K562 (cell line): ENCODE results near the gene ILKAP. TPM values are rescaled to one million over a fixed set of nuclear protein-coding genes. Genes with fewer than 3 reads are reported as not detected.
"Not testable (repeated sequence)": the region's sequence is repeated elsewhere in the genome, so short reads cannot be mapped to it uniquely, and the experiment has no call there.

Experiments
- ATAC-seq: fragments of 200-7000 bp; cut with Tn5 transposase; 3 replicates; pipeline ENCODE4 v1.9.1; 2020; ENCODE audit warnings: moderate library complexity
- BruUV-seq: library from RNA; stranded (reverse); fragments of 400-500 nt; replicated peaks from 2 replicates; lab custom pipeline; 2021; lab: Mats Ljungman, UMichigan
- CTCF ChIA-PET: fragments of 300-600 bp; formaldehyde crosslinking; extraction: SDS; loops from one replicate; lab custom pipeline; 2021; ENCODE audit warnings: low intra/inter-chr PET ratio; lab: Yijun Ruan, JAX
- POLR2A ChIA-PET: fragments of 300-600, 350-650 bp; sonication (Branson Sonifier 250); formaldehyde crosslinking; extraction: SDS; loops from one replicate; lab custom pipeline; 2021; ENCODE audit warnings: antibody characterized with exemption, inconsistent platforms; lab: Yijun Ruan, JAX
- DNase-seq, 4 experiments: peaks; one replicate each; pipeline versions ENCODE4 v3.0.0 to v3.0.0-alpha.2; 2011 to 2018; ENCODE audit warnings: low spot score in 3 of 4, mixed read lengths in 3 of 4; ENCODE audit errors: extremely low read depth in 1 of 4
- FAIRE-seq: peaks from 2 replicates; lab custom pipeline; 2011; peaks lifted over from hg19 to GRCh38; lab: Jason Lieb, UNC
- H2AFZ ChIP-seq: 2 replicates; pipeline ENCODE4 v1.6.0; 2011; ENCODE audit warnings: low read depth, low read length, control low read depth, inconsistent platforms
- H3K27ac ChIP-seq: fragments of 200-600 bp; 3 replicates; pipeline ENCODE4 v1.8.0; 2011; ENCODE audit warnings: low read depth, mild to moderate bottlenecking, control low read depth, inconsistent platforms, low read length, moderate library complexity, mixed read lengths; ENCODE audit errors: extremely low read depth
- H3K27me3 ChIP-seq, 2 experiments: fragments of 300-600 bp in 1 of 2; 2 replicates in 1 of 2; 3 replicates in 1 of 2; pipeline versions ENCODE4 v1.6.0 to v1.8.0; 2011; ENCODE audit warnings: inconsistent platforms in 2 of 2, low read length in 2 of 2, mild to moderate bottlenecking in 1 of 2, mixed read lengths in 1 of 2, moderate library complexity in 1 of 2; ENCODE audit not compliant: control insufficient read depth in 2 of 2, insufficient read depth in 2 of 2
- H3K36me3 ChIP-seq: fragments of 300-600 bp; 3 replicates; pipeline ENCODE4 v1.8.0; 2011; ENCODE audit warnings: mild to moderate bottlenecking, low read length, inconsistent platforms; ENCODE audit not compliant: control insufficient read depth, insufficient read depth
- H3K4me1 ChIP-seq, 2 experiments: fragments of 200-600 bp in 1 of 2; replicated peaks in 1 of 2; 2 replicates in 1 of 2; 3 replicates in 1 of 2; pipeline versions ENCODE4 v1.5.1 to v1.8.0; 2011; ENCODE audit warnings: inconsistent platforms in 2 of 2, low read length in 2 of 2, mild to moderate bottlenecking in 1 of 2, mixed read lengths in 1 of 2, moderate library complexity in 1 of 2; ENCODE audit not compliant: control insufficient read depth in 2 of 2, insufficient read depth in 2 of 2
- H3K4me2 ChIP-seq: 2 replicates; pipeline ENCODE4 v1.6.1; 2011; ENCODE audit warnings: low read length, control low read depth, inconsistent platforms, mixed read lengths; ENCODE audit not compliant: insufficient read depth
- H3K4me3 ChIP-seq: fragments of 200-600 bp; sonication (generic), shearing (Covaris generic); 2 replicates; pipeline ENCODE4 v1.5.1; 2016; ENCODE audit warnings: control low read depth, inconsistent platforms
- H3K79me2 ChIP-seq: fragments of 200-600 bp; 3 replicates; pipeline ENCODE4 v1.8.0; 2011; ENCODE audit warnings: low read length, inconsistent platforms; ENCODE audit not compliant: control insufficient read depth, insufficient read depth
- H3K9ac ChIP-seq, 2 experiments: 2 replicates each; pipeline versions ENCODE4 v1.6.0 to v1.6.1; 2011; ENCODE audit warnings: low read depth in 2 of 2, low read length in 2 of 2, control low read depth in 1 of 2, inconsistent platforms in 1 of 2, mild to moderate bottlenecking in 1 of 2, mixed read lengths in 1 of 2; ENCODE audit not compliant: insufficient read depth in 1 of 2
- H3K9me1 ChIP-seq: one replicate; pipeline ENCODE4 v1.6.0; 2011; ENCODE audit warnings: inconsistent platforms, mild to moderate bottlenecking, low read length, moderate library complexity; ENCODE audit not compliant: control insufficient read depth, insufficient read depth
- H3K9me3 ChIP-seq: replicated peaks from 2 replicates; pipeline ENCODE4 v1.5.1; 2011; ENCODE audit warnings: low read depth, low read length, inconsistent platforms; ENCODE audit not compliant: control insufficient read depth, insufficient read depth
- H4K20me1 ChIP-seq: replicated peaks from 2 replicates; pipeline ENCODE4 v1.6.1; 2011; ENCODE audit warnings: low read length, inconsistent platforms, mixed read lengths; ENCODE audit not compliant: control insufficient read depth, insufficient read depth
- CEBPB ChIP-seq: fragments of 450-650 bp; IDR thresholded peaks from 2 replicates; pipeline ENCODE4 v1.6.1; 2016; ENCODE audit warnings: missing genetic modification characterization, missing compliant biosample characterization
- CEBPG ChIP-seq, 3 experiments: fragments of 200-800 bp in 1 of 3; sonication (Bioruptor generic) in 1 of 3; sonication (generic) in 1 of 3; formaldehyde crosslinking in 1 of 3; IDR thresholded peaks in 2 of 3; conservative IDR thresholded peaks in 1 of 3; 2 replicates each; pipeline versions ENCODE4 v1.6.1 to v1.8.0; 2016 to 2022; ENCODE audit warnings: missing compliant biosample characterization in 2 of 3, missing genetic modification characterization in 2 of 3, mild to moderate bottlenecking in 1 of 3, missing genetic modification reagents in 1 of 3
- WGBS: fragments of 100-300 bp; shearing (Covaris generic); methylation state at CpG from one replicate; pipeline ENCODE4 v1.1.6; 2016; ENCODE audit warnings: low coverage, mixed read lengths; ENCODE audit not compliant: insufficient coverage; ENCODE audit errors: missing lambda C conversion rate; 5-methylcytosine and 5-hydroxymethylcytosine counted together
- in situ Hi-C: fragments of 300-500 bp; cut with MboI; formaldehyde crosslinking; loops from 4 replicates; pipeline ENCODE4 v1.15.0; 2018; ENCODE audit warnings: inconsistent platforms, mixed read lengths
- intact Hi-C: fragments of 100-400 bp; cut with micrococcal nuclease; formaldehyde crosslinking; loops from 2 replicates; pipeline ENCODE4 v1.14.2; 2022
- polyA plus RNA-seq, 8 experiments: library from polyadenylated mRNA; depleted of rRNA in 4 of 8; stranded (reverse) in 5 of 8; unstranded in 3 of 8; fragments of >200 nt; fragmentation: Nextera tagmentation in 2 of 8; fragmentation: Illumina TruSeq in 1 of 8; extraction: Ambion mirVana in 2 of 8; extraction: Trizol in 1 of 8; gene quantifications; 2 replicates each; pipeline versions ENCODE4 v1.2.1 to v1.2.3, GENCODE V29; 2011 to 2014; ENCODE audit warnings: inconsistent platforms in 1 of 8, missing spikeins in 1 of 8
- total RNA-seq, 7 experiments: library from RNA; depleted of rRNA in 6 of 7; stranded (reverse); fragments of >200 nt in 6 of 7; fragmentation: Illumina TruSeq in 2 of 7; extraction: Trizol in 2 of 7; gene quantifications; 2 replicates each; pipeline versions ENCODE4 v1.2.1 to v1.2.3, GENCODE V29; 2011 to 2021; ENCODE audit warnings: low replicate concordance in 1 of 7
- TF ChIP-seq, protein P1 (sequence below), 2 experiments: fragments of 450-650 bp in 1 of 2; sonication (generic) in 1 of 2; formaldehyde crosslinking in 1 of 2; IDR thresholded peaks in 1 of 2; conservative IDR thresholded peaks in 1 of 2; 2 replicates each; pipeline versions ENCODE4 v1.6.1 to v1.8.1; 2016 to 2023; ENCODE audit warnings: mild to moderate bottlenecking in 2 of 2, moderate library complexity in 2 of 2, inconsistent platforms in 1 of 2, missing genetic modification reagents in 1 of 2

Gene ILKAP
- total and polyA plus RNA-seq, 9 of the 15 experiments (the other 6 are each of a cell fraction or from before 2014, with no cell fraction given): 3.1 to 43.9 (median 20.7) TPM

DNA sequence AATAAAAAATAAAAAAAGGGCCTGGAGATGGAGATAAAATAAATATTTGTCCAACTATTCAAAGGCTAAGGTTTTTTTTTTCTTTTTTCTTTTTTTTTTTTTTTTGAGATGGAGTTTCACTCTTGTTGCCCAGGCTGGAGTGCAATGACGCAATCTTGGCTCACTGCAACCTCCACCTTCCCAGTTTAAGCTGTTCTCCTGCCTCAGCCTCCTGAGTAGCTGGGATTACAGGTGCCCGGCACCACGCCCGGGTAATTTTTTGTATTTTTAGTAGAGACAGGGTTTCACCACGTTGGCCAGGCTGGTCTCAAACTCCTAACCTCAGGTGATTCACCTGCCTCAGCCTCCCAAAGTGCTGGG is 32.4 kb downstream of the ILKAP start:
- H3K27ac ChIP-seq, DNase-seq, H4K20me1 ChIP-seq, BruUV-seq, in situ Hi-C loops, H2AFZ ChIP-seq, H3K9me1 ChIP-seq, H3K9ac ChIP-seq, H3K27me3 ChIP-seq: not testable (repeated sequence)
- WGBS: 100% methylated on average over 3 of the region's 5 CpGs
- peaks cover 57% of the 10 kb centered on the region for H3K36me3 ChIP-seq
- TF ChIP-seq CEBPB (peak; percentile 58; the same call in 1 of the 2 replicates), CEBPG (CRISPR knock-in tag; IDR thresholded peaks at IDR 0.05) (peak; percentile 24; the same call in 1 of the 2 replicates), CEBPG (tag; conservative IDR thresholded peaks at IDR 0.05 in 1 of 2, IDR thresholded peaks at IDR 0.05 in 1 of 2) (peak in 1 of 2 experiments; percentile 20; a peak in 1 of 4 replicates)
- TF ChIP-seq, protein P1, sequence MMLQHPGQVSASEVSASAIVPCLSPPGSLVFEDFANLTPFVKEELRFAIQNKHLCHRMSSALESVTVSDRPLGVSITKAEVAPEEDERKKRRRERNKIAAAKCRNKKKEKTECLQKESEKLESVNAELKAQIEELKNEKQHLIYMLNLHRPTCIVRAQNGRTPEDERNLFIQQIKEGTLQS (IDR thresholded peaks at IDR 0.05): peak; percentile 32; the same call in 1 of the 2 replicates
- TF ChIP-seq, protein P1 (CRISPR knock-in tag; conservative IDR thresholded peaks at IDR 0.05): not testable (repeated sequence)
- TF ChIP-seq, all 486 proteins: peak for 3; not testable (repeated sequence) for 483
- H3K4me3 ChIP-seq, FAIRE-seq, H3K4me2 ChIP-seq, H3K79me2 ChIP-seq, intact Hi-C loops, POLR2A ChIA-PET, CTCF ChIA-PET, H3K9me3 ChIP-seq, ATAC-seq: not testable (repeated sequence)
- H3K4me1 ChIP-seq: peaks cover 30 to 33% of the 10 kb centered on the region in 2 experiments
